HL-60/S4 treated with retinoic acid at 250 ng/mL for 4 days and 3 days (cell line): ENCODE data around the gene ESR1.
"Not testable (repeated sequence)": the region's sequence is repeated elsewhere in the genome, so short reads cannot be mapped to it uniquely, and the experiment has no call there.

ENCODE experiments used
- in situ Hi-C: fragments of 300-500 bp; cut with MboI; formaldehyde crosslinking; loops from 2 replicates; pipeline ENCODE4 v1.7.0; 2022; ENCODE audit warnings: low sequenced_read_pairs

ESR1 gene

DNA sequence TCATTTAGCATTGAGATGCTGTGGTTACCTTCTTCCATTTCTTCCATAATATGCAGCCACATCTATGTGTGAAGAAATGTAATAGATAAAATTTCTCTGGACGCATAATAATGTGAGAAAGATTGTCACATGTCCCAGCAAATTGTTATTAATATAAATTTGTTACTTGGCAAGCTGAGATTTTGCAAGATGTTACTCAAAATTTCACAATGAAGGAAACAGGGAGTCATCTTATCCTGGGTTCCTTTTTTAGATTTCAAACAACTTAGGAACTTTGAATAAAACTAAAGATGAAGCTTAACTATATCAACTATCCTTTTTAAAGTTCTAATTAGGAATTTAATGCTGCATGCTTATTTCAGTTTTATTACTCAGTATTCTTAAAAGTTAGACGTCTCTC is 3.6 kb downstream of the ESR1 start:
- in situ Hi-C loops: no loop called here

- in situ Hi-C loops: no loop called here
Measured at GRCh38 chr6:151813858-151814257, 6.4 kb downstream of the ESR1 start.

- in situ Hi-C loops: no loop called here
Measured at GRCh38 chr6:151814614-151815013, 7.1 kb downstream of the ESR1 start.

DNA sequence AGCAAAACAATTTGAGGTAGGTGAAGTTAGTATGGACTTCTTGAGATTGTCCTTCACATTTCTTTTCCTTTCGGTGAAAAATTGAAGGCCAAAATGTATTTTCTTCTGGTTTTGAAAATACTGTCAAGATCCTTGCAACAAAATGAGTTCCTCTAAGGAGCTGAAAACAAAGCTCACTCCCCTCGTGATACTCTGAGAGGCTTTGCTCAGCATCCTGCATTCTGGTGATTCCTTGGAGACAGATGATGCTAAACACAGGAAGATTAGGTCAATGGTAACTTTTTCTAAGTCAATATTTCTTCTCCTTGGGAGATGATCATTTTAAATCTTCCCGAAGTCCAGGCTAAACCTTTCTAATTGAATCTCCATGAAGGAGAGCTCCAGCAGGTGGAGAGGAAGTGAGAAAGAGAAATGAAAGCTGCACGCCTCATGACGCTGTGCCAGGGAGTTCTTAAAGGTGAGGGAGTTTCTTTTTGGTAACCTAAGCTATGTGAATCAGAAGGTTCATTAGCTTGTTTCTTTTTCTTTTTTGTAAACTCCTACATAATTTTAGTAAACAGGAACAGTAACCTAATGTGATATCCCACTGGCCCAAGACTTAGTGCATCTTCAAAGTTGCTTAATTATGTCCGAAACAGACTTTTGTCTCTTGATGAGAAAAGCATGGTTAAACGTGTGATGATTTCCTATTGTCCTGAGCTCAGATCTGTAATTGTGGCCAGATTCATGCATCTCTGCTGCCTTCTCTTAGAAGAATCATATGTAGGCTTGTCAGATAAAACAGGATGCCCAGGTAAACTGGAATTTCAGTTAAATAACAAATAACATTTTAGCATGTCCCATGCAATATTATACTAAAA is 15.0 kb downstream of the ESR1 start:
- in situ Hi-C loops: no loop called here

DNA sequence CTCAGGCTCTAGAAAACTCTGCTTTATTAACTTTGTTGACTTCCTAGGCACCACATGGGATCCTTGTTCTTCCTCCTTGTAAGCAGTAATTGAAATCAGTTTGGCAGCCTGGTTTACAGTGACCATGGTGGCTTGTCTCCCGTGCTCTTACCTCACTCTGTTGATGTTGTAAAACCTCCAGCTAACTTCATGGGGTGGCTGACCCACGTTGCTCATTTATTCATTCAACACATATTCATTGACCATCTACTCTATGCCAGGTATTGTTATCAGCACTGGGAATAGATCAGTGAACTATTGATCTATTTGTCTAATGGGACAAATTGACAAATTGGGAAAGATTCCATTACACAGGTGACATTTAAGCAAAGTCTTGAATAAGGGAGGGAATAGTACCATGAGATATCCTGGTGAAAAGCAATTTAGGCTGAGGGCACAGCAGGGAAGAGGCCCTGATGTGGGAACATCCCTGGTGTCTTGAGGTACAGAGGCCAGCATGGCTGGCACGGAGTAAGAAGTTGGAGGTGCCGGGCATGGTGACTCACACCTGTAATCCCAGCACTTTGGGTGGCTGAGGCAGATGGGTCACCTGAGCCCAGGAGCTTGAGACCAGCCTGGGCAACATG is 19.1 kb downstream of the ESR1 start:
- in situ Hi-C loops: no loop called here

DNA sequence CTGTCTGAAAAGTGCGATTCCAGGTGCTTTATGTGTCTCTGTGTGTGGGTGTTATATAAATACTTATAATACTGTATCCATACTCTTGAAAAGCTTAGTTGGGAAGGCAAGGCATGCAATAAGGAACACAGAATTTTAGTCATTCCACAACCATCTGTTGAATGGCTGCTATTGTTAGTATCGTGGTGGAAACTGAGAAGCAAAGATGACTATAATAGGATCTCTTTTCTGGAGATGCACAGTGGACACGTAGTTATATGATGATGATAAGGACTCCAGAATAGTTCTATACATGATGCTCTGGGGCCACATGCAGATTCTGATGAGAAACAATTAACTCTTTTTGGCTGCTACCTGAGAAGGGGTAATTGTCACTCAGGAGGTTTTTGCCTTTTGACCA is 25.2 kb downstream of the ESR1 start:
- in situ Hi-C loops: no loop called here

DNA sequence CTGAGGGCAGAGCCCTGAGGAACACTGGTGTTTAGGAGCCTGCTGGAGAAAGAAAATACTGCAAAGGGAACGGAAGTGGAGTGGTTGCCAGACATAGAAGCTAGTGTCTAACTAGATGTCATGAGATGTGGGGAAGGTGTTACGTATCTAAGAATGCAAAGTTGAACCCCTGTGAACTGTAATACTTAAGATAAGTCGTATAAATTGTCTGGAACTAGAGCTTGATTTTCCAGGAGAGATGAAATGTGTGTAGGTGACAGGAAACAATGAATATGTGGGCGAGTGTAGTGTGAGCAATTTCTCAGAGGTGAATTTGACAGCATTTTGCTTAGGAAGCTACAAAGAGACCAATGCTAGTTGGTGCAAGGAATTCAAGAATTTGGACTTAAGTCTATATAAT is 27.9 kb downstream of the ESR1 start:
- in situ Hi-C loops: no loop called here

GRCh38 chr6:151837223-151837622 is 29.7 kb downstream of the ESR1 start:
- in situ Hi-C loops: no loop called here

GRCh38 chr6:151842816-151843215 is 35.3 kb downstream of the ESR1 start:
- in situ Hi-C loops: no loop called here

DNA sequence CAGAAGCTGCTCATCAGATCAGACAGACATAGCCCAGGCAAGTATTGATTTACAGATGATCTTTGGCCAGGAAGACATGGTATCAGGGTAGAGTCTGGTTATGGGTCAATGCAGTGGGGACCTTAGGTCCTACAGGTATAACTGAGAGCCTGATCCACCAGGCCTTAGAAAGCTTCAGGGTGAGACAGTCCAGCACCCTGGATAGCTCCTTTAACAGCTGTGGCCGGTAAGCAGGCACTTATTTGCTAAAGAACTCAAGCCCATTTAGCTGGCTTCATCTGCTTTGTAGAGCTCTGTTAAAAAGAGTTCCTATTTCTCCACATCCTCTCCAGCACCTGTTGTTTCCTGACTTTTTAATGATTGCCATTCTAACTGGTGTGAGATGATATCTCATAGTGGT is 39.6 kb downstream of the ESR1 start:
- in situ Hi-C loops: no loop called here

DNA sequence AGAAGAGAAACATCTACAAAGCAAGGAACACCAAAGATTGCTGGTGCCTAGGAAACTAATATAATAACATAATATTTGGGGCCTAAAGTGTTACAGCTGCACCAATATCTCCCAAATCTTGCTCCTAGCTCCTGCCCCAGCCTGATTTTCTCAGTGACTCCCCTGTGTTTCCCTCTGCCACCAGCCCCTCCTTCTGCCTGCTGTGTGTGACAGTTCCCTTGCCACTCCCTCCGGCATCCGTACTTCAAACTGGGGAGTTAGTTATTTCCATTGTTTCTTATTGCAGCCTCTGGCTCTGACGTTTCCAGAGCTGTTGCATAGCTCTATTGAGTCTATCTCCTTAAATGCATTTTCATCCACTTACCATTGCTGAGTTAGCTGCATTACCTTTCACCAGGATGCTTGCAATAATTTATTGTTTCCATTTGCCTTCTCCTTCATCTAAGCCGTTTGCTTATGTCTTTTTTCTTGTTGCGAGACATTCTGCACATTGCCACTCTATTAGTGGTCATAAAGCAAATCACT is 43.1 kb downstream of the ESR1 start:
- in situ Hi-C loops: no loop called here

- in situ Hi-C loops: no loop called here
Measured at GRCh38 chr6:151858294-151858693, 50.8 kb downstream of the ESR1 start.

GRCh38 chr6:151862461-151862860 is 55.0 kb downstream of the ESR1 start:
- in situ Hi-C loops: no loop called here

DNA sequence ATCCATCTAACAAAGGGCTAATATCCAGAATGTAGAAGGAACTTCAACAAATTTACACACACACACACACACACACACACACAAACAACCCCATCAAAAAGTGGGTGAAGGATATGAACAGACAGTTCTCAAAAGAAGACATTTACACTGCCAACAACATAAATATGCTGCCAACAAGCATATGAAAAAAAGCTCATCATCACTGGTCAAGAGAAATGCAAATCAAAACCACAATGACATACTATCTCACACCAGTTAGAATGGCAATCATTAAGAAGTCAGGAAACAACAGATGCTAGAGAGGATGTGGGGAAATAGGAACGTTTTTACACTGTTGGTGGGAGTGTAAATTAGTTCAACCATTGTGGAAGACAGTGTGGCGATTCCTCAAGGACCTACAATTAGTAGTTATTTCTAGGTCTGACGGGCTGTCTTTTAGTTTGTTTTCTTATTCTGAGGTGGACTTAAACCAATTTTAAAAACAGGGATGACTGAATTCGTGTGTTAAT is 59.9 kb downstream of the ESR1 start:
- in situ Hi-C loops: not testable (repeated sequence)

GRCh38 chr6:151869345-151869744 is 61.9 kb downstream of the ESR1 start:
- in situ Hi-C loops: no loop called here

- in situ Hi-C loops: no loop called here
Measured at GRCh38 chr6:151869787-151870186, 62.3 kb downstream of the ESR1 start.

DNA sequence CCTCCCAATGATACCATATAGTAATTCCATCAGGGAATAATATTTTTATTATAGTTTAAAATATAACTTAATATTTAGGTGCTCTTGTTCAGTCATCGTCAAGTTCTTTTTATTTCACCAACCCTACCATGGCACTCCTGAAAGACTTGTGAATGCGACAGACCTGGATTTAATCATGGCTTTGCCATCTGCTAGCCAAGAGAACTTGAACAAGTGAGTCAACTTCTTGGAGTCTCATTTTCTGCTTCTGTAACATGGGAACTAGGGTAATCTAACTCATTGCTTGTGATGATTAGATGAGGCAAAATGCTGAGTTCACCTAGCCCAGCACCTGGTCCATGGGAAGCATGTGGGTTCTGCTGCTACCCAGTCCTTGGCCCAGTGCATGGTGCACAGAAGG is 62.9 kb downstream of the ESR1 start:
- in situ Hi-C loops: no loop called here

- in situ Hi-C loops: no loop called here
Measured at GRCh38 chr6:151875524-151875923, 68.0 kb downstream of the ESR1 start.

DNA sequence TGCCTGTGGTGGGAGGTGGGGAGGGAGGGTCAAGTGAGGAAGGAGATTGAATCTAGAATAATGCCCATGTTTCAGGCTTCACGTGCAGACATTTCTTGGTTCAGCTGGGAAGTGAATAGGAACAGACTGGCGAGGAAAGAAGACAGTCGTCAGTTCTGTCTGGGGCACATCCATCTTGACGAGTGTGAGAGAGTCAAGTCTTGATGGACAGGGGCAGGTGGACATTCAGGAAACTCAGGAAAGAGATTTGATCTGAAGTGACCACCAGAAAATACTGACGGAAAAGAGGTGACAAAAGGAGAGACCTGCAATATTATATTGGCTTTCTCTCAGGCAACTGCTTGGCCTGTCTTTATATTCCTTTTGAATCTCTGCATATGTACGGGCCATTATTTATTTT is 68.6 kb downstream of the ESR1 start:
- in situ Hi-C loops: no loop called here

DNA sequence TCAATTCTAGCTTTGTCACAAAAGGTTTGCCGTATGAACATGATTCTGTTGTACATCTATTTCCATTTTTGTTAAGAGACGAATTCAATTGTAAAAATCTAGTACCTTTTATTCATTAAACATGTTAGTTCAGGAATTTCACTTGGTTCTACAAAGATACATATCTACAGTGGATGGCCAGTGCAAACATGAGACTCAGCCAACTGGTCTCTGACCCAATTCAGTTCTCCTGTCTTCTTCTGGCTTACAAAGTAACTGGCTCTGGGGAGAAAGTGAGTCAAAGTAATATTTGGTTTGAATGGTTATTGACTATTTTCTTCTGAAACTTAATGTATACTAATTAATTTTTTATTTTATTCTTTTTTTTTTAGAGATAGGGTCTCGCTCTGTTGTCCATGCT is 70.0 kb downstream of the ESR1 start:
- in situ Hi-C loops: no loop called here

DNA sequence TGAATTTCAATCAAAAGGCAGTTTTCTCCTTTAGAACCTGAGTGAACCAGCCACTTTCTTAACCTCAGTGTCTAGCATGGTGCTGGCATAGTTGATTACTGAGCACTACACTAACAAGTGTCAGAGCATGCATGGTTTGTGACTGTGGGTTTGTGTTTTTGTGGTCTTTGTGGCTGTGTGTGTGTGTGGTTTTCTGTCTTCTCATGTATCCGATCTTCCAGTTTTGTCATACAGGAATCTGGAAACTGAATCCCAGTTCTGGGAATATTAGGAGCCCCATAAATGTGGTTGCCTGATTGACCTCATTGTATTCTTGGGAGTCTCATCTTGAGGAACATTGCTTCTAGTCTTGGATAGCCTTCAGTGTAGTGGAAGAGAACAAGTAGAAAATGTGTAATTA is 73.7 kb downstream of the ESR1 start:
- in situ Hi-C loops: no loop called here

DNA sequence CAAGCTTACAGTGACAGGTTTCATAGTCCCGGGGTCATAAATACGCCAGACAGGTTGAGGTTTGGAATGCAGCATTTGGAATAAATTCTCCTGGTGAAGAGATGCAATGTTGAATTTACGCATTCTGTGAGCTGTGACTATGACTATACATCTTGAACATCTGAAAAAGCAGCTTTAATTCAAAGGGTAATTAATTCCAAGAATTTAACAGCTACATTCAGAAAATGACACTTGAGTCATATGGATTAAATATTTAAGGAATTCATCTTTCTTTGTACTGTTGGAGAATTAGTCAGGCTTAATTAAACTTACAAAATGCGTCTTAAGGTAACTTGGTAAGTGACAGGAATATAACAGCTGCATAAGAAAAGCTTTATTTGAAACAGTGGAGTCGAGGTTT is 74.7 kb downstream of the ESR1 start:
- in situ Hi-C loops: no loop called here
